A549 (cell line): ENCODE results near the gene TFF3. TPM values are rescaled to one million over a fixed set of nuclear protein-coding genes. Genes with fewer than 3 reads are reported as not detected.

Experiments used
- ATAC-seq, 2 experiments: fragments of 200-7000 bp in 1 of 2; fragments of >200 bp in 1 of 2; cut with Nextera tagmentation in 1 of 2; cut with Tn5 transposase in 1 of 2; 3 replicates each; pipeline versions ENCODE4 v1.8.0 to v1.9.1; 2018 to 2020; ENCODE audit warnings: mild to moderate bottlenecking in 1 of 2, moderate library complexity in 1 of 2
- CTCF ChIA-PET: fragments of 300-600 bp; sonication (Branson Sonifier 250); formaldehyde crosslinking; extraction: SDS; loops from one replicate; lab custom pipeline; 2021; ENCODE audit warnings: antibody characterized with exemption, inconsistent platforms; lab: Yijun Ruan, JAX
- POLR2A ChIA-PET: fragments of 350-600 bp; formaldehyde crosslinking; extraction: SDS; loops from one replicate; lab custom pipeline; 2021; ENCODE audit warnings: antibody characterized with exemption, inconsistent platforms; lab: Yijun Ruan, JAX
- DNase-seq, 2 experiments: peaks; one replicate each; pipeline versions ENCODE4 v3.0.0 to v3.0.0-alpha.2; 2011 to 2016; ENCODE audit warnings: low read depth in 1 of 2, low spot score in 1 of 2
- FAIRE-seq: peaks from 2 replicates; lab custom pipeline; 2011; peaks lifted over from hg19 to GRCh38; lab: Jason Lieb, UNC
- H3K27ac ChIP-seq, 2 experiments: fragments of >200 bp; sonication (Bioruptor Twin); formaldehyde crosslinking; 3 replicates each; pipeline ENCODE4 v1.5.1; 2016 to 2017
- H3K4me1 ChIP-seq: fragments of >200 bp; sonication (Bioruptor Twin); formaldehyde crosslinking; 3 replicates; pipeline ENCODE4 v1.6.1; 2016
- H3K4me2 ChIP-seq: fragments of >200 bp; sonication (Bioruptor Twin); formaldehyde crosslinking; 3 replicates; pipeline ENCODE4 v1.6.1; 2016
- H3K4me3 ChIP-seq: fragments of >200 bp; sonication (Bioruptor Twin); formaldehyde crosslinking; 3 replicates; pipeline ENCODE4 v1.5.1; 2016
- H3K9me3 ChIP-seq: fragments of >200 bp; sonication (Bioruptor Twin); formaldehyde crosslinking; 3 replicates; pipeline ENCODE4 v1.6.1; 2016
- CBX2 ChIP-seq: fragments of 200-600 bp; sonication (generic); IDR thresholded peaks from 2 replicates; pipeline ENCODE4 v1.6.1; 2016; ENCODE audit warnings: low read depth, mild to moderate bottlenecking, borderline replicate concordance
- CTCF ChIP-seq: fragments of >200 bp; sonication (Bioruptor Twin); formaldehyde crosslinking; IDR thresholded peaks from 3 replicates; pipeline ENCODE4 v1.5.1; 2016
- EP300 ChIP-seq, 2 experiments: fragments of >200 bp; sonication (Bioruptor Twin); formaldehyde crosslinking; IDR thresholded peaks; 2 replicates in 1 of 2; 3 replicates in 1 of 2; pipeline ENCODE4 v1.6.1; 2016 to 2017
- FOXS1 ChIP-seq: fragments of 250-450 bp; sonication (Bioruptor Pico); IDR thresholded peaks from 2 replicates; pipeline ENCODE4 v1.5.0; 2020; ENCODE audit warnings: mild to moderate bottlenecking, moderate library complexity
- GATA3 ChIP-seq: IDR thresholded peaks from 2 replicates; pipeline ENCODE4 v1.6.1; 2012; ENCODE audit warnings: borderline replicate concordance
- HOXB13 ChIP-seq: fragments of 250-450 bp; sonication (Bioruptor Pico); IDR thresholded peaks from 2 replicates; pipeline ENCODE4 v1.5.0; 2020; ENCODE audit warnings: low read depth, mild to moderate bottlenecking, moderate library complexity
- JUNB ChIP-seq: fragments of >200 bp; sonication (Bioruptor Twin); formaldehyde crosslinking; IDR thresholded peaks from 2 replicates; pipeline ENCODE4 v1.6.1; 2016
- KDM1A ChIP-seq: fragments of 200-600 bp; sonication (generic); IDR thresholded peaks from 2 replicates; pipeline ENCODE4 v1.6.1; 2016; ENCODE audit warnings: low read depth, mild to moderate bottlenecking
- KDM5A ChIP-seq: fragments of 200-600 bp; sonication (generic); IDR thresholded peaks from 2 replicates; pipeline ENCODE4 v1.6.1; 2016; ENCODE audit warnings: antibody characterized with exemption, mild to moderate bottlenecking
- NFE2L2 ChIP-seq: fragments of 150-350 bp; conservative IDR thresholded peaks from 2 replicates; pipeline ENCODE4 v1.6.1; 2014; ENCODE audit warnings: low read length
- POLR2A ChIP-seq: IDR thresholded peaks from 2 replicates; pipeline ENCODE4 v1.6.1; 2012; ENCODE audit warnings: mild to moderate bottlenecking, low read length
- RAD21 ChIP-seq, 2 experiments: fragments of >200 bp in 1 of 2; sonication (Bioruptor Twin) in 1 of 2; formaldehyde crosslinking in 1 of 2; IDR thresholded peaks in 1 of 2; conservative IDR thresholded peaks in 1 of 2; 2 replicates in 1 of 2; 3 replicates in 1 of 2; pipeline ENCODE4 v1.6.1; 2012 to 2018; ENCODE audit warnings: inconsistent platforms in 1 of 2
- RCOR1 ChIP-seq: fragments of 150-350 bp; IDR thresholded peaks from 2 replicates; pipeline ENCODE4 v1.6.1; 2014; ENCODE audit warnings: antibody characterized with exemption, low read length, low read depth
- RFX5 ChIP-seq: fragments of 450-650 bp; IDR thresholded peaks from 2 replicates; pipeline ENCODE4 v1.7.1; 2014; ENCODE audit warnings: antibody characterized with exemption, mild to moderate bottlenecking, moderate library complexity
- SMC3 ChIP-seq: fragments of >200 bp; sonication (Bioruptor Twin); formaldehyde crosslinking; IDR thresholded peaks from 3 replicates; pipeline ENCODE4 v1.6.1; 2018; ENCODE audit warnings: inconsistent platforms
- ZNF302 ChIP-seq: fragments of 250-450 bp; sonication (Bioruptor Pico); IDR thresholded peaks from 2 replicates; pipeline ENCODE4 v1.9.0; 2021; ENCODE audit warnings: inconsistent platforms, mild to moderate bottlenecking, moderate library complexity
- WGBS: methylation state at CpG from one replicate; pipeline ENCODE4 v1.1.6; 2017; ENCODE audit errors: missing lambda C conversion rate; 5-methylcytosine and 5-hydroxymethylcytosine counted together
- polyA plus RNA-seq, 4 experiments: library from polyadenylated mRNA; depleted of rRNA in 3 of 4; stranded (reverse); fragments of >200 nt; fragmentation: RNase III in 1 of 4; extraction: RNeasy Plus Mini Kit Qiagen cat#74134 plus additional on column Dnase treatment in 1 of 4; gene quantifications; 2 replicates in 3 of 4; 3 replicates in 1 of 4; pipeline ENCODE4 v1.2.3, GENCODE V29; 2011 to 2017
- TF ChIP-seq, protein P1 (sequence below): IDR thresholded peaks from 2 replicates; pipeline ENCODE4 v1.6.1; 2012; ENCODE audit warnings: low read depth, borderline replicate concordance
- TF ChIP-seq, protein P2 (sequence below): fragments of 450-650 bp; IDR thresholded peaks from 2 replicates; pipeline ENCODE4 v1.6.1; 2014; ENCODE audit warnings: antibody characterized with exemption

TFF3 gene
- polyA plus RNA-seq, 2 of the 4 experiments (the other 2 are of a cell fraction): 0.43 TPM; not detected in 1

GRCh38 chr21:42289926-42290325 lies 25.3 kb downstream of the TFF3 start (continued):
- TF ChIP-seq CTCF: no peak

GRCh38 chr21:42288962-42289361 lies 26.2 kb downstream of the TFF3 start:
- Histone ChIP-seq H3K4me3 (no peak overlapping the region), H3K4me1 (no peaks in the 10 kb centered on the region), H3K27ac (no peak overlapping the region), H3K4me2 (no peak overlapping the region), H3K9me3 (no peaks in the 10 kb centered on the region)
- POLR2A ChIA-PET: no interaction called here
- ATAC-seq: no peak
- no peak for DNase-seq
- CTCF ChIA-PET: no interaction called here
- 65% methylated on average over 5 of the region's 5 CpGs for WGBS
- FAIRE-seq: no peak
- no peak for TF ChIP-seq RFX5
- TF ChIP-seq, all 56 proteins: peak for 0

GRCh38 chr21:42287193-42288083 lies 27.8 kb downstream of the TFF3 start:
- ChIA-PET POLR2A (no interaction called here), CTCF (interaction anchor here (0.5 to 1.3 kb wide), 2 partner anchors 142 to 163 kb away, joined by 3 to 6 read pairs; no protein-coding TSS in a partner anchor)
- H3K27ac ChIP-seq: no peak overlapping the region
- no peak overlapping the region for H3K4me2 ChIP-seq
- WGBS: 77% methylated on average over 36 of the region's 36 CpGs
- FAIRE-seq (no peak), ATAC-seq (no peak), DNase-seq (no peak)
- H3K4me1 ChIP-seq: no peaks in the 10 kb centered on the region
- no peaks in the 10 kb centered on the region for H3K9me3 ChIP-seq
- H3K4me3 ChIP-seq: no peak overlapping the region
- TF ChIP-seq FOXS1 (no peak), GATA3 (no peak), HOXB13 (CRISPR knock-in tag) (no peak), CBX2 (no peak)
- TF ChIP-seq, all 56 proteins: peak for 0

DNA sequence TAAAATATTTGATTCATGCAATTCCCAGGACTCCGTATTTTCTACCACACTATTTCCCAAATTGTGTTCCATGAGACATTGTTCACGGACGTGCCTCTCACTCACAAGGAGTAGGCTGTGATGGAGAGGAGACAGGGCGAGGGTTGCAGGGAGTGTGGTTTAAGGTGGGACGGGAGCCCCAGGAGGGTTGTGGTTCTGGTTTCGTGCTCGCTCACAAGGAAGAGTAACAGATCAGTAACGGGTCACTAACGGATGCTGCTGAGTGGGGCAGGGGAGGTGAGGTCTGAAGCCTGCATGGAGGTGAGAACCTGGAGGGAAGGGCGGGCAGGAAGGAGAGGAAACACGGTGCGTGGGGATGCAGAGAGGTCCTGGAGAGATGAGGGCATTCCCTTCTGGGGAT lies 28.8 kb downstream of the TFF3 start:
- no peak for DNase-seq
- Histone ChIP-seq H3K4me1 (no peaks in the 10 kb centered on the region), H3K27ac (no peak overlapping the region), H3K4me3 (no peak overlapping the region), H3K9me3 (no peaks in the 10 kb centered on the region), H3K4me2 (no peak overlapping the region)
- ChIA-PET POLR2A (no interaction called here), CTCF (interaction anchor here (2.0 kb wide), 1 partner anchor 27 kb away, joined by 5 read pairs; no protein-coding TSS in a partner anchor)
- TF ChIP-seq KDM5A: no peak
- TF ChIP-seq, protein P1, sequence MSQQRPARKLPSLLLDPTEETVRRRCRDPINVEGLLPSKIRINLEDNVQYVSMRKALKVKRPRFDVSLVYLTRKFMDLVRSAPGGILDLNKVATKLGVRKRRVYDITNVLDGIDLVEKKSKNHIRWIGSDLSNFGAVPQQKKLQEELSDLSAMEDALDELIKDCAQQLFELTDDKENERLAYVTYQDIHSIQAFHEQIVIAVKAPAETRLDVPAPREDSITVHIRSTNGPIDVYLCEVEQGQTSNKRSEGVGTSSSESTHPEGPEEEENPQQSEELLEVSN: no peak
- no peak for TF ChIP-seq JUNB
- no peak for TF ChIP-seq KDM1A
- TF ChIP-seq, protein P2, sequence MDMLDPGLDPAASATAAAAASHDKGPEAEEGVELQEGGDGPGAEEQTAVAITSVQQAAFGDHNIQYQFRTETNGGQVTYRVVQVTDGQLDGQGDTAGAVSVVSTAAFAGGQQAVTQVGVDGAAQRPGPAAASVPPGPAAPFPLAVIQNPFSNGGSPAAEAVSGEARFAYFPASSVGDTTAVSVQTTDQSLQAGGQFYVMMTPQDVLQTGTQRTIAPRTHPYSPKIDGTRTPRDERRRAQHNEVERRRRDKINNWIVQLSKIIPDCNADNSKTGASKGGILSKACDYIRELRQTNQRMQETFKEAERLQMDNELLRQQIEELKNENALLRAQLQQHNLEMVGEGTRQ: no peak
- TF ChIP-seq POLR2A: no peak
- no peak for TF ChIP-seq RCOR1
- TF ChIP-seq CTCF: no peak
- TF ChIP-seq SMC3: no peak
- TF ChIP-seq EP300 (IDR thresholded peaks at IDR 0.05): no peak
- no peak for TF ChIP-seq RAD21 (conservative IDR thresholded peaks at IDR 0.05 in 1 of 2, IDR thresholded peaks at IDR 0.05 in 1 of 2)
- TF ChIP-seq ZNF302: no peak
- no peak for TF ChIP-seq NFE2L2
- WGBS: 67% methylated on average over 12 of the region's 12 CpGs
- no peak for ATAC-seq
- FAIRE-seq: no peak
